H9 (cell line): ENCODE data around the gene ZFP36L1. TPM values are rescaled to one million over a fixed set of nuclear protein-coding genes. Genes with fewer than 3 reads are reported as not detected.

Source experiments
- DNase-seq: peaks from one replicate; pipeline ENCODE4 v3.0.0-alpha.2; 2017
- H2AFZ ChIP-seq: one replicate; pipeline ENCODE4 v1.6.1; 2013; ENCODE audit warnings: mild to moderate bottlenecking, low read length, control low read depth, moderate library complexity
- H2AK5ac ChIP-seq: 2 replicates; pipeline ENCODE4 v1.6.1; 2013; ENCODE audit warnings: low read length, control low read depth, mixed read lengths; ENCODE audit not compliant: insufficient read length
- H2BK120ac ChIP-seq: one replicate; pipeline ENCODE4 v1.6.1; 2013; ENCODE audit warnings: low read depth, mild to moderate bottlenecking, low read length, control low read depth, inconsistent platforms; ENCODE audit not compliant: poor library complexity, severe bottlenecking
- H2BK12ac ChIP-seq: 2 replicates; pipeline ENCODE4 v1.6.1; 2013; ENCODE audit warnings: low read length, control low read depth, mixed read lengths, low read depth; ENCODE audit not compliant: insufficient read length
- H2BK15ac ChIP-seq: 2 replicates; pipeline ENCODE4 v1.6.1; 2013; ENCODE audit warnings: low read depth, low read length, control low read depth
- H2BK20ac ChIP-seq: one replicate; pipeline ENCODE4 v1.6.1; 2013; ENCODE audit warnings: low read depth, mild to moderate bottlenecking, low read length, control low read depth, inconsistent platforms; ENCODE audit not compliant: poor library complexity, severe bottlenecking
- H2BK5ac ChIP-seq: 2 replicates; pipeline ENCODE4 v1.6.1; 2013; ENCODE audit warnings: low read length, control low read depth, mixed read lengths; ENCODE audit not compliant: insufficient read length
- H3K14ac ChIP-seq: 2 replicates; pipeline ENCODE4 v1.6.1; 2013; ENCODE audit warnings: low read length, control low read depth; ENCODE audit not compliant: insufficient read depth
- H3K18ac ChIP-seq: 2 replicates; pipeline ENCODE4 v1.6.1; 2013; ENCODE audit warnings: low read depth, mild to moderate bottlenecking, mixed read lengths, low read length, control low read depth; ENCODE audit not compliant: insufficient read length
- H3K23ac ChIP-seq: 2 replicates; pipeline ENCODE4 v1.6.1; 2013; ENCODE audit warnings: low read length, control low read depth, mixed read lengths, low read depth; ENCODE audit not compliant: insufficient read length
- H3K23me2 ChIP-seq: 2 replicates; pipeline ENCODE4 v1.6.1; 2013; ENCODE audit warnings: low read depth, mild to moderate bottlenecking, mixed read lengths, low read length, control low read depth; ENCODE audit not compliant: insufficient read length, poor library complexity, severe bottlenecking
- H3K27ac ChIP-seq: 2 replicates; pipeline ENCODE4 v1.5.1; 2013; ENCODE audit warnings: low read length, control low read depth, mixed read lengths, low read depth; ENCODE audit not compliant: insufficient read length
- H3K27me3 ChIP-seq: 2 replicates; pipeline ENCODE4 v1.6.1; 2013; ENCODE audit warnings: low read length, control low read depth, inconsistent platforms; ENCODE audit not compliant: insufficient read depth
- H3K4ac ChIP-seq: 2 replicates; pipeline ENCODE4 v1.6.1; 2013; ENCODE audit warnings: low read depth, mild to moderate bottlenecking, control low read depth, inconsistent platforms, low read length, moderate library complexity
- H3K4me1 ChIP-seq: 2 replicates; pipeline ENCODE4 v1.6.1; 2013; ENCODE audit warnings: low read length, control low read depth, inconsistent platforms; ENCODE audit not compliant: insufficient read depth
- H3K4me2 ChIP-seq: 2 replicates; pipeline ENCODE4 v1.6.1; 2013; ENCODE audit warnings: low read length, control low read depth, mixed read lengths; ENCODE audit not compliant: insufficient read length, insufficient read depth
- H3K56ac ChIP-seq: 2 replicates; pipeline ENCODE4 v1.6.1; 2013; ENCODE audit warnings: low read depth, mild to moderate bottlenecking, mixed read lengths, low read length, control low read depth; ENCODE audit not compliant: insufficient read length
- H3K79me1 ChIP-seq: 2 replicates; pipeline ENCODE4 v1.6.1; 2013; ENCODE audit warnings: low read depth, mild to moderate bottlenecking, moderate library complexity, low read length, control low read depth, inconsistent platforms; ENCODE audit not compliant: insufficient read depth, poor library complexity, severe bottlenecking
- H3K79me2 ChIP-seq: 2 replicates; pipeline ENCODE4 v1.6.1; 2013; ENCODE audit warnings: low read length, control low read depth, inconsistent platforms; ENCODE audit not compliant: insufficient read depth
- H3K9ac ChIP-seq: 2 replicates; pipeline ENCODE4 v1.6.1; 2013; ENCODE audit warnings: low read length, control low read depth, mixed read lengths; ENCODE audit not compliant: insufficient read length; ENCODE audit errors: extremely low read depth
- H3K9me3 ChIP-seq: one replicate; pipeline ENCODE4 v1.6.1; 2013; ENCODE audit warnings: low read depth, low read length, inconsistent platforms; ENCODE audit not compliant: control insufficient read depth
- H3T11ph ChIP-seq: one replicate; pipeline ENCODE4 v1.6.1; 2013; ENCODE audit warnings: mild to moderate bottlenecking, low read length, control low read depth, inconsistent platforms
- H4K20me1 ChIP-seq: one replicate; pipeline ENCODE4 v1.6.1; 2013; ENCODE audit not compliant: control insufficient read depth, insufficient read length, insufficient read depth
- H4K5ac ChIP-seq: 2 replicates; pipeline ENCODE4 v1.6.1; 2013; ENCODE audit warnings: low read depth, mild to moderate bottlenecking, mixed read lengths, low read length, control low read depth; ENCODE audit not compliant: insufficient read length
- H4K8ac ChIP-seq: replicated peaks from 2 replicates; pipeline ENCODE4 v1.6.1; 2013; ENCODE audit warnings: low read length, control low read depth, mixed read lengths, low read depth; ENCODE audit not compliant: insufficient read length
- H4K91ac ChIP-seq: 2 replicates; pipeline ENCODE4 v1.6.1; 2013; ENCODE audit warnings: low read depth, mild to moderate bottlenecking, moderate library complexity, mixed read lengths, low read length, control low read depth; ENCODE audit not compliant: insufficient read length
- H3K27ac Mint-ChIP-seq, 3 experiments: 2 replicates in 2 of 3; 3 replicates in 1 of 3; pipeline ENCODE4 v1.8.0; 2020 to 2021; ENCODE audit warnings: mixed read lengths in 3 of 3, mild to moderate bottlenecking in 1 of 3, moderate library complexity in 1 of 3
- H3K27me3 Mint-ChIP-seq: 2 replicates; pipeline ENCODE4 v1.8.0; 2021; ENCODE audit warnings: low read depth, mild to moderate bottlenecking, moderate library complexity, mixed read lengths
- H3K36me3 Mint-ChIP-seq, 3 experiments: 2 replicates in 2 of 3; 3 replicates in 1 of 3; pipeline ENCODE4 v1.8.0; 2020 to 2021; ENCODE audit warnings: low read depth in 3 of 3, mixed read lengths in 3 of 3; ENCODE audit not compliant: insufficient read depth in 1 of 3
- H3K4me1 Mint-ChIP-seq, 2 experiments: 2 replicates each; pipeline ENCODE4 v1.8.0; 2020; ENCODE audit warnings: mixed read lengths in 2 of 2
- H3K4me3 Mint-ChIP-seq, 2 experiments: 2 replicates in 1 of 2; 3 replicates in 1 of 2; pipeline ENCODE4 v1.8.0; 2020 to 2021; ENCODE audit warnings: mild to moderate bottlenecking in 2 of 2, mixed read lengths in 2 of 2, moderate library complexity in 1 of 2
- H3K9me3 Mint-ChIP-seq, 2 experiments: 2 replicates in 1 of 2; 3 replicates in 1 of 2; pipeline ENCODE4 v1.8.0; 2020; ENCODE audit warnings: mild to moderate bottlenecking in 2 of 2, mixed read lengths in 2 of 2, moderate library complexity in 1 of 2
- WGBS: extraction: QIAGEN DNeasy Blood & Tissue Kit; methylation state at CpG from one replicate; pipeline ENCODE4 v1.1.7; 2013; ENCODE audit warnings: missing lambda C conversion rate, low lambda C conversion rate, mixed read lengths; ENCODE audit not compliant: insufficient read length; ENCODE audit errors: extremely low coverage; 5-methylcytosine and 5-hydroxymethylcytosine counted together
- total RNA-seq: library from RNA; stranded (reverse); gene quantifications from 2 replicates; pipeline ENCODE4 v1.2.1, GENCODE V29; 2021
- TF ChIP-seq, protein P1 (sequence below): fragments of 200-600 bp; sonication (generic); conservative IDR thresholded peaks from 3 replicates; pipeline ENCODE4 v1.8.0; 2021; ENCODE audit warnings: antibody characterized with exemption, mild to moderate bottlenecking

ZFP36L1 gene
- total RNA-seq, 1 experiment from 2014 or later = 109 TPM

DNA sequence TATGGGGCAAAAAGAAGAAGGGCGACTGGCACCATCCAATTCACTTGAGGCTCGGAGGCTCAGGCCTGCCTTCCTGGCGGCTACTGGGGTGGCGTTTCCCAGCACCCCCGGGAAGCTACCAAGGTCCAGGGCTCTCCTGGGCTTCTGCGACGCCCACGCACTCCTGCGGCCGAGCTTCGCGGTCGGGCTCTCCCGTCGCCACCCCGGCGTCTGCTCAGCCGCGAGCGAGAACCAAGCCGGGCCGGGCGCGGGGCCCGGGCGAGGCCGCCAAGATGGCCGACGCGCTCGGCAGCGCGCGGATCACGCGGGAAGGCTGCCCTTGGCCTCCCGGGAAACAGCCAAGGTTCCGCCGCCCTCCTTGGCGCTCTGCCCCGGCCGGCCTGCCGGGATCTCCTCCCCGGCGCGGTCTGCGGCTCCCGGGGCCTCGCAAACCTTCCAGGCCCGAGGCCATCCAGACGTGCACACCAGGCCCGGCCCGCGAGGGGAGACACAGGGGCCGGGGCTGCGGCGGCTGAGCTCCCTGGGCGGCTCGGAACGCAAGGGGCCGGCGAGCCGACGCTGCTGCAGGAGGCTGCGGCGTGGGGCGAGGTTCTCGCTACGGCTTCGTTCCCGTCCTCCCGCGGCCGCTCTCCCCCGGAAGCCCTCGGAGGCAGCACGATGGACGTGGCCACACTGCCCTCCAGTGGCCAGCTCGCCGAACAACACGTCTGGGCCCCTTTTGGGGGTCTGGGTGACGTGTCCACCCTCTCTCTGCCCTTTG, 23.5 kb upstream of the ZFP36L1 start:
- peak; percentile 89 for DNase-seq
- Histone ChIP-seq H2BK15ac (no peak overlapping the region), H3K27me3 (no peaks in the 10 kb centered on the region), H3K9me3 (no peaks in the 10 kb centered on the region), H4K20me1 (no peaks in the 10 kb centered on the region), H3K23ac (no peak overlapping the region), H3T11ph (no peak overlapping the region), H4K8ac (no peak overlapping the region), H3K9ac (peak overlapping the region; percentile 15), H2BK20ac (no peak overlapping the region), H2BK5ac (no peak overlapping the region), H2BK120ac (no peak overlapping the region), H3K56ac (no peak overlapping the region), H3K27ac (no peak overlapping the region), H4K91ac (no peak overlapping the region), H2AFZ (no peak overlapping the region), H3K18ac (peak overlapping the region; percentile 85), H3K4ac (no peak overlapping the region; the same call in 1 of the 2 replicates), H3K79me2 (no peaks in the 10 kb centered on the region), H3K14ac (peak overlapping the region; percentile 96), H2AK5ac (no peak overlapping the region), H3K79me1 (no peaks in the 10 kb centered on the region), H3K4me2 (no peak overlapping the region), H3K4me1 (peaks cover 17% of the 10 kb centered on the region), H4K5ac (no peak overlapping the region), H2BK12ac (no peak overlapping the region), H3K23me2 (no peaks in the 10 kb centered on the region)
- H3K4me1 Mint-ChIP-seq = peaks cover 66 to 68% of the 10 kb centered on the region in 2 experiments
- TF ChIP-seq, protein P1, sequence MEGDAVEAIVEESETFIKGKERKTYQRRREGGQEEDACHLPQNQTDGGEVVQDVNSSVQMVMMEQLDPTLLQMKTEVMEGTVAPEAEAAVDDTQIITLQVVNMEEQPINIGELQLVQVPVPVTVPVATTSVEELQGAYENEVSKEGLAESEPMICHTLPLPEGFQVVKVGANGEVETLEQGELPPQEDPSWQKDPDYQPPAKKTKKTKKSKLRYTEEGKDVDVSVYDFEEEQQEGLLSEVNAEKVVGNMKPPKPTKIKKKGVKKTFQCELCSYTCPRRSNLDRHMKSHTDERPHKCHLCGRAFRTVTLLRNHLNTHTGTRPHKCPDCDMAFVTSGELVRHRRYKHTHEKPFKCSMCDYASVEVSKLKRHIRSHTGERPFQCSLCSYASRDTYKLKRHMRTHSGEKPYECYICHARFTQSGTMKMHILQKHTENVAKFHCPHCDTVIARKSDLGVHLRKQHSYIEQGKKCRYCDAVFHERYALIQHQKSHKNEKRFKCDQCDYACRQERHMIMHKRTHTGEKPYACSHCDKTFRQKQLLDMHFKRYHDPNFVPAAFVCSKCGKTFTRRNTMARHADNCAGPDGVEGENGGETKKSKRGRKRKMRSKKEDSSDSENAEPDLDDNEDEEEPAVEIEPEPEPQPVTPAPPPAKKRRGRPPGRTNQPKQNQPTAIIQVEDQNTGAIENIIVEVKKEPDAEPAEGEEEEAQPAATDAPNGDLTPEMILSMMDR = peak; percentile 98
- peak overlapping the region in 2 of 3 experiments; percentile 49 to 74; a peak in 2 of 7 replicates for H3K27ac Mint-ChIP-seq
- peak overlapping the region; percentile 43 to 55; a peak in 3 of 5 replicates for H3K4me3 Mint-ChIP-seq
- WGBS = no CpG with 5 or more reads among the region's 82 CpGs
- H3K27me3 Mint-ChIP-seq = peaks cover 11% of the 10 kb centered on the region
- H3K36me3 Mint-ChIP-seq = 0 out of 7 replicates have a peak, but pooled peaks cover 0 to 1% (median 0%) of the 10 kb centered on the region in 3 experiments
- peaks cover 0 to 2% of the 10 kb centered on the region in 2 experiments; a peak in 1 of 5 replicates for H3K9me3 Mint-ChIP-seq
